H9 (cell line): ENCODE data around the gene CLMP. TPM values are rescaled to one million over a fixed set of nuclear protein-coding genes. Genes with fewer than 3 reads are reported as not detected.
A peak's percentile ranks its signal among the peaks of the same experiment; 100 is the strongest.

Source experiments
- DNase-seq: peaks from one replicate; pipeline ENCODE4 v3.0.0-alpha.2; 2017
- H2AFZ ChIP-seq: one replicate; pipeline ENCODE4 v1.6.1; 2013; ENCODE audit warnings: mild to moderate bottlenecking, low read length, control low read depth, moderate library complexity
- H2AK5ac ChIP-seq: 2 replicates; pipeline ENCODE4 v1.6.1; 2013; ENCODE audit warnings: low read length, control low read depth, mixed read lengths; ENCODE audit not compliant: insufficient read length
- H2BK120ac ChIP-seq: one replicate; pipeline ENCODE4 v1.6.1; 2013; ENCODE audit warnings: low read depth, mild to moderate bottlenecking, low read length, control low read depth, inconsistent platforms; ENCODE audit not compliant: poor library complexity, severe bottlenecking
- H2BK12ac ChIP-seq: 2 replicates; pipeline ENCODE4 v1.6.1; 2013; ENCODE audit warnings: low read length, control low read depth, mixed read lengths, low read depth; ENCODE audit not compliant: insufficient read length
- H2BK15ac ChIP-seq: 2 replicates; pipeline ENCODE4 v1.6.1; 2013; ENCODE audit warnings: low read depth, low read length, control low read depth
- H2BK20ac ChIP-seq: one replicate; pipeline ENCODE4 v1.6.1; 2013; ENCODE audit warnings: low read depth, mild to moderate bottlenecking, low read length, control low read depth, inconsistent platforms; ENCODE audit not compliant: poor library complexity, severe bottlenecking
- H2BK5ac ChIP-seq: 2 replicates; pipeline ENCODE4 v1.6.1; 2013; ENCODE audit warnings: low read length, control low read depth, mixed read lengths; ENCODE audit not compliant: insufficient read length
- H3K14ac ChIP-seq: 2 replicates; pipeline ENCODE4 v1.6.1; 2013; ENCODE audit warnings: low read length, control low read depth; ENCODE audit not compliant: insufficient read depth
- H3K18ac ChIP-seq: 2 replicates; pipeline ENCODE4 v1.6.1; 2013; ENCODE audit warnings: low read depth, mild to moderate bottlenecking, mixed read lengths, low read length, control low read depth; ENCODE audit not compliant: insufficient read length
- H3K23ac ChIP-seq: 2 replicates; pipeline ENCODE4 v1.6.1; 2013; ENCODE audit warnings: low read length, control low read depth, mixed read lengths, low read depth; ENCODE audit not compliant: insufficient read length
- H3K23me2 ChIP-seq: 2 replicates; pipeline ENCODE4 v1.6.1; 2013; ENCODE audit warnings: low read depth, mild to moderate bottlenecking, mixed read lengths, low read length, control low read depth; ENCODE audit not compliant: insufficient read length, poor library complexity, severe bottlenecking
- H3K27ac ChIP-seq: 2 replicates; pipeline ENCODE4 v1.5.1; 2013; ENCODE audit warnings: low read length, control low read depth, mixed read lengths, low read depth; ENCODE audit not compliant: insufficient read length
- H3K27me3 ChIP-seq: 2 replicates; pipeline ENCODE4 v1.6.1; 2013; ENCODE audit warnings: low read length, control low read depth, inconsistent platforms; ENCODE audit not compliant: insufficient read depth
- H3K4ac ChIP-seq: 2 replicates; pipeline ENCODE4 v1.6.1; 2013; ENCODE audit warnings: low read depth, mild to moderate bottlenecking, control low read depth, inconsistent platforms, low read length, moderate library complexity
- H3K4me1 ChIP-seq: 2 replicates; pipeline ENCODE4 v1.6.1; 2013; ENCODE audit warnings: low read length, control low read depth, inconsistent platforms; ENCODE audit not compliant: insufficient read depth
- H3K4me2 ChIP-seq: 2 replicates; pipeline ENCODE4 v1.6.1; 2013; ENCODE audit warnings: low read length, control low read depth, mixed read lengths; ENCODE audit not compliant: insufficient read length, insufficient read depth
- H3K56ac ChIP-seq: 2 replicates; pipeline ENCODE4 v1.6.1; 2013; ENCODE audit warnings: low read depth, mild to moderate bottlenecking, mixed read lengths, low read length, control low read depth; ENCODE audit not compliant: insufficient read length
- H3K79me1 ChIP-seq: 2 replicates; pipeline ENCODE4 v1.6.1; 2013; ENCODE audit warnings: low read depth, mild to moderate bottlenecking, moderate library complexity, low read length, control low read depth, inconsistent platforms; ENCODE audit not compliant: insufficient read depth, poor library complexity, severe bottlenecking
- H3K79me2 ChIP-seq: 2 replicates; pipeline ENCODE4 v1.6.1; 2013; ENCODE audit warnings: low read length, control low read depth, inconsistent platforms; ENCODE audit not compliant: insufficient read depth
- H3K9ac ChIP-seq: 2 replicates; pipeline ENCODE4 v1.6.1; 2013; ENCODE audit warnings: low read length, control low read depth, mixed read lengths; ENCODE audit not compliant: insufficient read length; ENCODE audit errors: extremely low read depth
- H3K9me3 ChIP-seq: one replicate; pipeline ENCODE4 v1.6.1; 2013; ENCODE audit warnings: low read depth, low read length, inconsistent platforms; ENCODE audit not compliant: control insufficient read depth
- H3T11ph ChIP-seq: one replicate; pipeline ENCODE4 v1.6.1; 2013; ENCODE audit warnings: mild to moderate bottlenecking, low read length, control low read depth, inconsistent platforms
- H4K20me1 ChIP-seq: one replicate; pipeline ENCODE4 v1.6.1; 2013; ENCODE audit not compliant: control insufficient read depth, insufficient read length, insufficient read depth
- H4K5ac ChIP-seq: 2 replicates; pipeline ENCODE4 v1.6.1; 2013; ENCODE audit warnings: low read depth, mild to moderate bottlenecking, mixed read lengths, low read length, control low read depth; ENCODE audit not compliant: insufficient read length
- H4K8ac ChIP-seq: replicated peaks from 2 replicates; pipeline ENCODE4 v1.6.1; 2013; ENCODE audit warnings: low read length, control low read depth, mixed read lengths, low read depth; ENCODE audit not compliant: insufficient read length
- H4K91ac ChIP-seq: 2 replicates; pipeline ENCODE4 v1.6.1; 2013; ENCODE audit warnings: low read depth, mild to moderate bottlenecking, moderate library complexity, mixed read lengths, low read length, control low read depth; ENCODE audit not compliant: insufficient read length
- H3K27ac Mint-ChIP-seq, 3 experiments: 2 replicates in 2 of 3; 3 replicates in 1 of 3; pipeline ENCODE4 v1.8.0; 2020 to 2021; ENCODE audit warnings: mixed read lengths in 3 of 3, mild to moderate bottlenecking in 1 of 3, moderate library complexity in 1 of 3
- H3K27me3 Mint-ChIP-seq: 2 replicates; pipeline ENCODE4 v1.8.0; 2021; ENCODE audit warnings: low read depth, mild to moderate bottlenecking, moderate library complexity, mixed read lengths
- H3K36me3 Mint-ChIP-seq, 3 experiments: 2 replicates in 2 of 3; 3 replicates in 1 of 3; pipeline ENCODE4 v1.8.0; 2020 to 2021; ENCODE audit warnings: low read depth in 3 of 3, mixed read lengths in 3 of 3; ENCODE audit not compliant: insufficient read depth in 1 of 3
- H3K4me1 Mint-ChIP-seq, 2 experiments: 2 replicates each; pipeline ENCODE4 v1.8.0; 2020; ENCODE audit warnings: mixed read lengths in 2 of 2
- H3K4me3 Mint-ChIP-seq, 2 experiments: 2 replicates in 1 of 2; 3 replicates in 1 of 2; pipeline ENCODE4 v1.8.0; 2020 to 2021; ENCODE audit warnings: mild to moderate bottlenecking in 2 of 2, mixed read lengths in 2 of 2, moderate library complexity in 1 of 2
- H3K9me3 Mint-ChIP-seq, 2 experiments: 2 replicates in 1 of 2; 3 replicates in 1 of 2; pipeline ENCODE4 v1.8.0; 2020; ENCODE audit warnings: mild to moderate bottlenecking in 2 of 2, mixed read lengths in 2 of 2, moderate library complexity in 1 of 2
- WGBS: extraction: QIAGEN DNeasy Blood & Tissue Kit; methylation state at CpG from one replicate; pipeline ENCODE4 v1.1.7; 2013; ENCODE audit warnings: missing lambda C conversion rate, low lambda C conversion rate, mixed read lengths; ENCODE audit not compliant: insufficient read length; ENCODE audit errors: extremely low coverage; 5-methylcytosine and 5-hydroxymethylcytosine counted together
- total RNA-seq: library from RNA; stranded (reverse); gene quantifications from 2 replicates; pipeline ENCODE4 v1.2.1, GENCODE V29; 2021
- TF ChIP-seq, protein P1 (sequence below): fragments of 200-600 bp; sonication (generic); conservative IDR thresholded peaks from 3 replicates; pipeline ENCODE4 v1.8.0; 2021; ENCODE audit warnings: antibody characterized with exemption, mild to moderate bottlenecking

The CLMP gene
- total RNA-seq, 1 experiment from 2014 or later: 13.8 TPM

- TF ChIP-seq, protein P1, sequence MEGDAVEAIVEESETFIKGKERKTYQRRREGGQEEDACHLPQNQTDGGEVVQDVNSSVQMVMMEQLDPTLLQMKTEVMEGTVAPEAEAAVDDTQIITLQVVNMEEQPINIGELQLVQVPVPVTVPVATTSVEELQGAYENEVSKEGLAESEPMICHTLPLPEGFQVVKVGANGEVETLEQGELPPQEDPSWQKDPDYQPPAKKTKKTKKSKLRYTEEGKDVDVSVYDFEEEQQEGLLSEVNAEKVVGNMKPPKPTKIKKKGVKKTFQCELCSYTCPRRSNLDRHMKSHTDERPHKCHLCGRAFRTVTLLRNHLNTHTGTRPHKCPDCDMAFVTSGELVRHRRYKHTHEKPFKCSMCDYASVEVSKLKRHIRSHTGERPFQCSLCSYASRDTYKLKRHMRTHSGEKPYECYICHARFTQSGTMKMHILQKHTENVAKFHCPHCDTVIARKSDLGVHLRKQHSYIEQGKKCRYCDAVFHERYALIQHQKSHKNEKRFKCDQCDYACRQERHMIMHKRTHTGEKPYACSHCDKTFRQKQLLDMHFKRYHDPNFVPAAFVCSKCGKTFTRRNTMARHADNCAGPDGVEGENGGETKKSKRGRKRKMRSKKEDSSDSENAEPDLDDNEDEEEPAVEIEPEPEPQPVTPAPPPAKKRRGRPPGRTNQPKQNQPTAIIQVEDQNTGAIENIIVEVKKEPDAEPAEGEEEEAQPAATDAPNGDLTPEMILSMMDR: peak; percentile 77
- Mint-ChIP-seq H3K36me3 (no peaks in the 10 kb centered on the region), H3K9me3 (no peaks in the 10 kb centered on the region), H3K27me3 (peaks cover 5% of the 10 kb centered on the region), H3K4me3 (no peak overlapping the region), H3K4me1 (peaks cover 1 to 9% of the 10 kb centered on the region in 2 experiments; a peak in 2 of 4 replicates), H3K27ac (no peak overlapping the region)
- Histone ChIP-seq H4K8ac (no peak overlapping the region), H3K79me2 (no peaks in the 10 kb centered on the region), H2BK12ac (no peak overlapping the region), H3K18ac (no peak overlapping the region), H2BK20ac (no peak overlapping the region), H3K23ac (no peak overlapping the region), H3K79me1 (no peaks in the 10 kb centered on the region), H2AFZ (no peak overlapping the region), H4K5ac (no peak overlapping the region), H3K4ac (no peak overlapping the region), H3K4me1 (no peaks in the 10 kb centered on the region), H3K14ac (no peak overlapping the region), H3K27me3 (no peaks in the 10 kb centered on the region), H2AK5ac (no peak overlapping the region), H2BK120ac (no peak overlapping the region), H3K23me2 (no peaks in the 10 kb centered on the region), H3K27ac (no peak overlapping the region), H3K56ac (no peak overlapping the region), H4K91ac (no peak overlapping the region), H3K9ac (no peak overlapping the region), H3K4me2 (no peak overlapping the region), H3T11ph (no peak overlapping the region), H4K20me1 (no peaks in the 10 kb centered on the region), H3K9me3 (no peaks in the 10 kb centered on the region), H2BK5ac (no peak overlapping the region), H2BK15ac (no peak overlapping the region)
- WGBS: no CpG with 5 or more reads among the region's 2 CpGs
- peak; percentile 70 for DNase-seq
Observed at GRCh38 chr11:123020968-123021367, 174.1 kb downstream of the CLMP start.

Other genes with a start within 250 kb of the CLMP start
- gene BSX, start 213.4 kb downstream of the CLMP start, total RNA-seq: not detected in 2 replicates
- 2,142 and 2,160 TPM in 2 replicates for gene HSPA8, start 133.1 kb downstream of the CLMP start, total RNA-seq
- gene GRAMD1B, start 235.0 kb upstream of the CLMP start, total RNA-seq: 24.7 and 25.9 TPM in 2 replicates